NCI-H187 treated with DMSO at 0.1 percent for 48 hours (cell line): ENCODE measurements around the gene RPL6.
"Not testable (repeated sequence)": the region's sequence is repeated elsewhere in the genome, so short reads cannot be mapped to it uniquely, and the experiment has no call there.

ENCODE experiments used
- DNase-seq: peaks from one replicate; lab custom pipeline; 2025; lab: John Stamatoyannopoulos, UW

Gene RPL6

DNA sequence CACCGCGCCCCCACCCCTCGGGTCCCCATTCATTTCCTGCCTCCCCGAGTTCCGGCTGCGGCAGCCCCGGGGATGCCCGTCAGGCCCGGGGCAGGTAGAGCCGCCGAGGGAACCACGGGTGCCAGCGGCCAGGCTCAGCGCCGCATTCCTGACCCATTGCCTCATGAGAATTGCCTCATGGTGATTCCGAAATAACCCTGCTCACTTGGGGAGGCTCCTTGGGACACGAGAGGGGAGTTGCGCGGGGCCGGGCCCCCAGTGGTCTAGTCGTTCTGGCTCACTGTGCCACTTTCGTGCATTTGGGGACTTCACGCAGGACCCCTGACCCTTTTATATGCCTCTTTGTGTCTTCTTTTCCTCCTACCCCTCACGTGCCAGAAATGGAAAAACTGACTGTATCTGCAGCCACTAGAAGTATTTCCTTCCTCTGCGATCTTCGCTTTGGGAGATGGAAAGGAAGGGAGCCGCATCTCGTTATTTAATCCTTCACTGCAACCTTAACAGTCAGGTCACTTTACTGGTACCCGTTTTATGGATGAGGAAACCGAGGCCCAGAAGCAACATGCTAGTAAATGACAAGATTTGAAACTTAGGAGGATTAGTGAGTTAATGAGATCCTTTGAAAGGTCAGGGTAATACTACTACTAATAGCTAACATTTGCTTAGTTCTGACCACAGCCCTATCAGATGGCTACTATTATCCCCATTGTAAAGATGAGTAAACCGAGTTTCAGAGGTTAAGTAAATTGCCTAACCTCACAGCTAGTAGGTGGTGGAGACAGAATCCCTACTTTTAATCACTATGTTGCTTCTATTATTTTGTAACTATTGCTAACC, 10.1 kb upstream of the RPL6 start:
- DNase-seq, result no peak

DNA sequence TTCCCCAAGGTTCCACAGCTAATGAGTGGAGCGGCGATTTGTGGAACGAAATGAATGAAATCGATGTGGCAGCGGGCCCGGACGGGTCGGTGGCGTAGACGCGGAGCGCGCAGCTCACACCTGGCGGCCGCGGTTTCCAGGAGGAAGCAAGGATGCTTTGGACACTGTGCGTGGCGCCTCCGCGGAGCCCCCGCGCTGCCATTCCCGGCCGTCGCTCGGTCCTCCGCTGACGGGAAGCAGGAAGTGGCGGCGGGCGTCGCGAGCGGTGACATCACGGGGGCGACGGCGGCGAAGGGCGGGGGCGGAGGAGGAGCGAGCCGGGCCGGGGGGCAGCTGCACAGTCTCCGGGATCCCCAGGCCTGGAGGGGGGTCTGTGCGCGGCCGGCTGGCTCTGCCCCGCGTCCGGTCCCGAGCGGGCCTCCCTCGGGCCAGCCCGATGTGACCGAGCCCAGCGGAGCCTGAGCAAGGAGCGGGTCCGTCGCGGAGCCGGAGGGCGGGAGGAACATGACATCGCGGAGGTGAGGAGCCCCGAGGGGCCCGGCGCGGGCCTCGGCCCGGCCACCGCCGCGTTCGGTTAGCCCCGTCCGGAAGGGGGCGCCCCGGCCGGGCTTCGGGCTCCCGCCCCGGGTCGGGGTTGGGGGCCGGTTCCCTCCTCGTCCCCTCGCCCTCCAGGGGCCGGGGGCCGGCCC, 9.3 kb upstream of the RPL6 start, which contains the start of gene PTPN11:
PTPN11 (plus strand) TSS at position 340 of the 689 bp plus-strand sequence; CDS start at position 505, 165 bp downstream.
- DNase-seq, result no peak

DNA sequence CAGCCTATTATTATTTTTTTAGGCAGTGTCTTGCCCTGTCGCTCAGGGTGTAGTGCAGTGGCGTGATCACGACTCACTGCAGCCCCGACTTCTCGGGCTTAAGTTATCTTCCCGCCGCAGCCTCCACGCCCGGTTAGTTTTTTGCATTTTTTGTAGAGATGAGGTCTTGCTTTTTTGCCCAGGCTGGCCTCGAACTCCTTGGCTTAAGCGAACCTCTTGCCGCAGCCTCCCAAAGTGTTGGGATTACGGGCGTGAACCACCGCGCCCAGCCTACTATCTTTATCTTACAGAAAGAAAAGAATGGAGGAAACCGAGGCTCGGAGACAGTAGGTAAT, 8.8 kb upstream of the RPL6 start:
- DNase-seq, result no peak

DNA sequence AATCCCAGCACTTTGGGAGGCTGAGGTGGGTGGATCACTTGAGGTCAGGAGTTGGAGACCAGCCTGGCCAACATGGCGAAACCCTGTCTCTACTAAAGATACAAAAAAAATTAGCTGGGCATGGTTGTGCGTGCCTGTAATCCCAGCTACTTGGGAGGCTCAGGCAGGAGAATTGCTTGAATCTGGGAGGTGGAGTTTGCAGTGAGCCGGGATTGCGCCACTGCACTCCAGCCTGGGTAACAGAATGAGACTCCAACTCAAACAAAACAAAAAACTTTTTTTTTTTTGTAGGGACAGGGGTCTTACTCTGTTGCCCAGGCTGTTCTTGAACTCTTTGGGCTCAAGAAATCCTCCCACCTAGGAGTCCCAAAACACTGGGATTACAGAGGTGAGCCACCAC, 6.1 kb upstream of the RPL6 start:
- not testable (repeated sequence) for DNase-seq

DNA sequence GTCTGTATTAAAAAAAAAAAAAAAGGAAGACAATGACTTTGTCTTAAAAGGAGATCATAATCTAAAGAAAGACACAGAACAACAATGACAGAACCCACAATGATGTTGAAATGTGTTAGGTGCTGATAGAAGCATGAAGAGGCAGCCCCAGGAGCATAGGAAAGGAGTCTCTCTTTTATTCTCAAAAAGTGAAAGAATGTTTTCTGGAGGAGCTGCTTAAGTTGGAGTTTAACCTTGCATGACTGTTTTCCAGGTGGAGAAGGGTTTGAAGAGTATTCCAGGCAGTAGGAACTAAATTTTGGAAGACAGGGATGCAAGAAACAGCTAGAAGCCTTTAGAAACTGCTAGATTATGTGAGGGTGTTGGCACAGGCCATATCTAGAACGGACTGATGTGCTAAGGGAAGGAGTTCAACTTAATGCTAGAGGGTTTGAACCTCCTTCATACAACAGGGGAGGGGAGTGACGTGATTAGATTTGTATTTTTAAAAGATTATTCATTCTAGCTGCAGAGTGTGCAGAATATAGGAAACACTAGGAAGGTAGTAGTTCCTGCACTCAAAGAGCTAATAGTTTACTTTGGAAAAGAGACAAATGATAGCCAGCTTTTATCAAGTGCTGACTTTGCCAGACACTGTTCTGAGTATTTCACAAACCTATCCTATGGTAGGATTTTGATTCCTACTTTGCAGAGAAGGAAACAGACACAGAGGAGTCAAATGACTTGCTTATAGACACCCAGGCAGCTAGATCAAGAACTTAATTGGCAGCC, 4.6 kb upstream of the RPL6 start:
- DNase-seq, result no peak

DNA sequence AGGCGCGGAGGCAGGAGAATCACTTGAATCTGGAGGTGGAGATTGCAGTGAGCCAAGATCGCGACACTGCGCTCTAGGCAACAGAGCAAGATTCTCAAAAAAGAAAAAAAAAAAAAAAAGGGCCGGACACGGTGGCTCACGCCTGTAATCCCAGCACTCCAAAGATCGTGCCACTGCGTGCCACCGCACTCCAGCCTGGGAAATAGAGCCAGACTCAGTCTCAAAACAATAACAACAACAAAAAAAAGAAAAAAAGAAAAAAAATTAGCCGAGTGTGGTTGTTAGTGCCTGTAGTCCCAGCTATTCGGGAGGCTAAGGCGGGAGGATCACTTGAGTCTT, 470 bp upstream of the RPL6 start:
- DNase-seq, result no peak

DNA sequence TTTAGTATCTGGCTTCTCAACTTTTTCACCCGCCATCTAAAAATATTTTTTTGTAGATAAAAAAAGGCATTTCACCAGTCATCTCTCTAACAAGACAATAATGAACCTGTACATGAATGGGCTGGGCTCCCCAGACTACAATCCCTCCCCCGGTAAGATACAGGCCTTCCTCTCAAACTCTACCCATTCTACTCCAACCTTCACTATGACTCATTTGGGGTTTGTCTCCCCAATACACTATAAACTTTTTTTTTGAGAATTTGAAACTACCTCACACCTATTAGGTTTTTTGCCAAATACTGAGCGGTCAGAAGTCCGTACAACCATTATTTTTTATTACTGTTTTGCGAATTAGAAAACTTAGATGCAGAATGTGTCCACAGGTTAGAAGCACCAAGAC, 784 bp downstream of the RPL6 start:
- DNase-seq, result no peak

DNA sequence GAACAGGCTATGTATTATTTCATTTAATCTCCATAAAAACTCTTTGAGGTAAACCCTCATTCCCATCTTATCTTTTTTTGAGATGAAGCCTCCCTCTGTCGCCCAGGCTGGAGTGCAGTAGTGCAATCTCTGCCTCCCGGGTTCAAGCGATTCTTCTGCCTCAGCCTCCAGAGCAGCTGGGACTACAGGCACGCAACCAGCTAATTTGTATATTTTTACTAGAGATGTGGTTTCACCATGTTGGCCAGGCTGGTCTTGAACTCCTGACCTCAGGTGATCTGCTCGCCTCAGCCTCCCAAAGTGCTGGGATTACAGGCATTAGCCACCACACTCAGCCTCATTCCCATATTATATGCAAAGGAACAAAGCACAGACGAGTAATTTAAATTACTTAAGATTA, 1.7 kb downstream of the RPL6 start:
- not testable (repeated sequence) for DNase-seq

DNA sequence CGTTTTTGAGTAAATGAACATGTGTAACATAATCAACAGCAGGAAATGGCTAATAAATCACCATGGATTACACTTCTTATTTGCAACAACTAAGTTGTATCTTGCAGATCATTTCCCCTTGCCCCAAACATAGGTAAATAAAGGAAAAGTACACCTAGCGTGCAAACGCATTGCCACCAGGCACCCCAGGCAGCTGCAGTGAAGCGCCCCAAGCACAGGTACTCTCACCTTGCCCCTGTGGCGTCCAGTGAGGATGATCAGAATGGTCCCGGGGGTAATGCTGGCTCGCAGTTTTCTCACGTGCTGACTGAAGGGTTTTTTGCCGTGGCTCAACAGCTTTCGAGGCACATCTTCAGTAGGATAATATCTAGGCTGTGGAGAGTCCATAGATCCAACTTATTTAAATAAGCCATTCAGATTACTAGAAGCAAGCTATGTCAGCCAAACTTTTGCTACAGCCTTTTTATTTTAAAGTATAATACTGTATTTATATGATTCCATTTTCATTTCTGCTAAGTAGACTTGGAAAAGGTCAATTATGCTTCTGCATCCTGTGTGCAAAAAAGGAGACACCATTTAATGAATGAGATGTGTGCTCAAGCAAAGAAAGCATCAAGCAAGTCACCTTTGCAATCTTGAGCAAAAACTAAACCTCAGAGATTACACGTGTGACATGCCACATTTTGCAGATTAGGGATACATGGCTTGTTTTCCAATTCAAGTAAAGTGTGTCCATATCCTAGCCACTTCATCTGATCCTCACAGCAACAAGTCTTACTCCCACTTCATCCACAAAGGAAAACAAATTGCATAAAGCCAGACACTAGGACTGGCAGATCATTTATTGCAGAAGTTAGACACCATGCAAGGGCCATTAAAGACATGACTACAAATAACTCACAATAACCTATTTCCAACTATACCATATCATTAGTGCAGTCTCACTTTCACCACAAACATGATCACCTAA, 2.6 kb downstream of the RPL6 start:
- DNase-seq, result no peak

DNA sequence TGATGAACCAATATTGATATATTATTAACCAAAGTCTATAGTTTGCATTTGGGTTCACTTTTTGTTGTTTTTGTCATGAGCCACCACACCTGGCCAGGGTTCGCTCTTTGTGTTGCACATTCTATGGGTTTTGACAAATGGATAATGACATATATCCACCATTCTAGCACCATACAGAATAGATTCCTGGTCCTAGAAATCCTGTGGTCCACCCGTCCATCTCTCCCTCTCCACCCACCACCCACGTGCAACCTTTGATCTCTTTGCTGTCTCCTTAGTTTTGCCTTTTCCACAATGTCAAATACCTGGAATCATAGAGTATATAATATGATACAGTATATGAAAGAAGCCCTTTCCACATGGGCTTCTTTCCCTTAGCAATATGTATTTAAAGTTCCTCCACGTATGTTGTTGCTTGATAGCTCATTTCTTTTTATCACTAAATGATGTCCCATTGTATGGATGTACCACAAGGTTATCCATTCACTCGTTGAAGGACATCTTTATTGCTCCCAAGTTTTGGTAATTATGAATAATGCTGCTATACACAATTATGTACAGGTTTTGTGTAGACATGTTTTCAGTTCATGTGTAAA, 7.4 kb downstream of the RPL6 start:
- DNase-seq, result no peak

DNA sequence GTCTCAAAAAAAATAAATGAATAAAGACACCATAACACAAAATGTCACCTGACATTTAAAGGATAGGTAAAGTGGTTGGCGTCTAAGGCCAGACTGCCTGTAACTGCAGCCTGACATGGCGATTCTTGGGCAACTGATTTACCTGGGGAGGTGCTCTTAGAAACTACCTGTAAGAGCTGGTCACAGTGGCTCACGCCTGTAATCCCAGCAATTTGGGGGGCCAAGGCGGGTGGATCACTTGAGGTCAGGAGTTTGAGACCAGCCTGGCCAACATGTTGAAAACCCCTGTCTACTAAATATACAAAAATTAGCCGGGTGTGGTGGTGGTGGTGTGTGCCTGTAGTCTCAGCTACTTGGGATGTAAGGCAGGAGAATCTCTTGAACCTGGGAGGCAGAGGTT, 8.4 kb downstream of the RPL6 start:
- DNase-seq, result no peak

DNA sequence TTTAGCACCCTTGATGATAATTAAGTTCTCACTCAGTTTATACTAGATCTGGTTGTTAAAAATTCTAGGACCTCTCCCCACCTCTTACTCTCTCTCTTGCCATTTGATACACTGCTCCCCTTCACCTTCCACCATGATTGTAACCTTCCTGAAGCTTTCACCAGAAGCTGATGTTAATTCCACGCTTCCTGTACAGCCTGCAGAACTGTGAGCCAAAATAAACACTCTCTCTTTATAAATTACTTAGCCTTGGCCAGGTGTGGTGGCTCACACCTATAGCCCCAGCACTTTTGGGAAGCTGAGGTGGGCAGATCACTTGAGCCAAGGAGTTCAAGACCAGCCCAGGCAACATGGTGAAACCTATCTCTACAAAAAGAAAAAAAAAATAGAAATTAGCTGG, 16.1 kb downstream of the RPL6 start:
- no peak for DNase-seq

DNA sequence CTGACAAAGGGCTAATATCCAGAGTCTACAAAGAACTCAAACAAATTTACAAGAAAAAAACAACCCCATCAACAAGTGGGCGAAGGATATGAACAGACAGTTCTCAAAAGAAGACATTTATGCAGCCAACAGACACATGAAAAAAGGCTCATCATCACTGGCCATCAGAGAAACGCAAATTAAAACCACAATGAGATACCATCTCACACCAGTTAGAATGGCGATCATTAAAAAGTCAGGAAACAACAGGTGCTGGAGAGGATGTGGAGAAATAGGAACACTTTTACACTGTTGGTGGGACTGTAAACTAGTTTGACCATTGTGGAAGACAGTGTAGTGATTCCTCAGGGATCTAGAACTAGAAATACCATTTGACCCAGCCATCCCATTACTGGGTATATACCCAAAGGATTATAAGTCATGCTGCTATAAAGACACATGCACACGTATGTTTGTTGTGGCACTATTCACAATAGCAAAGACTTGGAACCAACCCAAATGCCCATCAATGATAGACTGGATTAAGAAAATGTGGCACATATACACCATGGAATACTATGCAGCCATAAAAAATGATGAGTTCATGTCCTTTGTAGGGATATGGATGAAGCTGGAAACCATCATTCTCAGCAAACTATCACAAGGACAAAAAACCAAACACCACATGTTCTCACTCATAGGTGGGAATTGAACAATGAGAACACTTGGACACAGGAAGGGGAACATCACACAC, 19.3 kb downstream of the RPL6 start:
- DNase-seq, result not testable (repeated sequence)

DNA sequence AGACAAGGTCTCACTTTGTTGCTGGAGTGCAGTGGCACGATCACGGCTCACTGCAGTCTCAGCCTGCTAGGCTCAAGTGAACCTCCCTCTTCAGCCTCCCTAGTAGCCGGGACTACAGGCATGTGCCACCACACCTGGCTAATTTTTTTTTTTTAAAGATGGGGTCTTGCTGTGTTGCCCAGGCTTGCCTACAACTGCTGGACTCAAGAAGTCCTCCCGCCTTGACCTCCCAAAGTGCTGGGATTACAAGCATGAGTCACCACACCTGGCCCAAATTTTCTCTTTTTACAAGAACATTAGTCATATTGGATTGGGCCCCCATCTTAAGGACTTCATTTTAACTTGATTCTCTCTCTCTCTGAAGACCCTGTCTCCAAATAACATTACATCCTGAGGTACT, 20.2 kb downstream of the RPL6 start:
- no peak for DNase-seq

DNA sequence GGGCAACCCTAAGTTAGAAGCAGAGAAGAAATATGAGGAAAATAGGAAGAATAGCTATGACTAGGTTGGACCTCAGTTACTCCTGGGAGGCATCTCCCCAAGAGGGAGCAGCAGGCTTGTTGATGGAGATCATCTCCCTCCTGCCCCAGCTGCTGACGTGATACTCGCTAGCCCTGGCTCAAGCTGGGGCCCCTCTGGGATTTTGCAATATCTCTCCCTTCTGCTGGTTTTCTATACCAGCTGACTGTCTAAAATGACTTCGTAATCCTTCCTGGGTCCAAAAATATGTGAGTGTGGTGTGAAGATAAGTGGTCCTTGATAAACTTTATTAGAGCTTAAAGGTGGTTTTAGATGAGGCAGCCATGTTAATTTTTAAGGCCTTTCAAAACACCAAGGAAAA, 22.7 kb downstream of the RPL6 start:
- DNase-seq, result no peak

DNA sequence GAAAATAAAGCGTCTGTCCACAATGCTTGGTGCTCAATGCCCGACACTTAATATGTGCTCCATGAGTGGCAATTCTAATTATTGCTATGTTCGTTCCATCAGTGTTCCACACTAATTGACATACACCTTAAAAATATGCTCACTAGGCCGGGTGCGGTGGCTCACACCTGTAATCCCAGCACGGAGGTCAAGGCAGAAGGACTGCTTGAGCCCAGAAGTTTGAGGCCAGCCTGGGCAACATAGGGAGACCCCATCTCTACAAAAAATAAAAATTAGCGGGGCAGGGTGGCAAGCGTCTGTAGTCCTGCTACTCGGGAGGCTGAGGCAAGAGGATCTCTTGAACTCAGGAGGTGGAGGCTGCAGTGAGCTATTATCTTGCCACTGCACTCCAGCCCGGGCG, 26.5 kb downstream of the RPL6 start:
- no peak for DNase-seq

DNA sequence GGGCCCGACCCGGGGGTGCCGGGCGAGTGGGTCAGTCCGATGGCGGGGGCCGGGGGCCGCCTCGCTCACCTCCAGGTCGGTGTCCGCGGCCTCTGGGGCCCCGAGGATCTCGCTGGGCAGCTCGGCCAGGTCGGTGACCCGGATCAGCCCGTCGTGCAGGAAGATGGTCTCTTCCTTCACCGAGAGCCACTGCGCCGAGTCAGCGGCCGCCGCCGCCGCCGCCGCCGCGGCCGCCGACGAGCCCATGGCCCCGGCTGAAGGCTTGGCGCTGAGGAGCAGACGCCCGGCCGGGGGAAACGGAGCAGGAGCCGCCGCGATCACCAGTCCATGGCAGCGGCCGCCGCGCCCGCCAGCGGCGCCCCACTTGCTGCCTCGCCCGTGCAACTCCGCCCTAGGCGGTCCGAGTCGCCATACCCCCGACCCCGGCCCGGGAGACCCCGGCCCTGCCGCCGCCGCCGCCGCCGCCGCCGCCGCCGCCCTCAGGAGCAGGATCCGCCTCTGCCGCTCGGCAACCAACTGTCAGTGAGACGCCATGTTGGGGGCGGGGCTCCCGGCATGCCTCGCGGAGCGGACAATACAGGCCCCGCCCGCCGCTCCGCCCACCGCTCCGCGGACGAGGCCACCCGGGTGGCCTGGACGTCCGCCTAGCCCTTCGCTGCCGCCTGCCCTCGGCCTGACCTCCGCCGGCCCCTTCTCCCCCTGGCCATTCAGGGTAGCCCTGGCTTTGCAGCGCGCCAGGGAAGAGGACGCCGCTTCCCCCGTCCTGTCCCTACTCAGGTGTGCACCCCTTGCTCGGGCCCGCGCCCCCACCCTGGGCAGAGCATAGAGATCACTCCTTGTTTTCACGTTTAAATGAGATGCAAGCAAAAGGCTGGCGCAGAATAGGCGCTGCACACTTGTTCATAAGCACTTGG, 27.3 kb downstream of the RPL6 start, which contains the start of gene HECTD4:
HECTD4 (minus strand) TSS at position 549 of the 914 bp plus-strand sequence; CDS start at position 246, 303 bp downstream.
- peak; percentile 51 for DNase-seq

DNA sequence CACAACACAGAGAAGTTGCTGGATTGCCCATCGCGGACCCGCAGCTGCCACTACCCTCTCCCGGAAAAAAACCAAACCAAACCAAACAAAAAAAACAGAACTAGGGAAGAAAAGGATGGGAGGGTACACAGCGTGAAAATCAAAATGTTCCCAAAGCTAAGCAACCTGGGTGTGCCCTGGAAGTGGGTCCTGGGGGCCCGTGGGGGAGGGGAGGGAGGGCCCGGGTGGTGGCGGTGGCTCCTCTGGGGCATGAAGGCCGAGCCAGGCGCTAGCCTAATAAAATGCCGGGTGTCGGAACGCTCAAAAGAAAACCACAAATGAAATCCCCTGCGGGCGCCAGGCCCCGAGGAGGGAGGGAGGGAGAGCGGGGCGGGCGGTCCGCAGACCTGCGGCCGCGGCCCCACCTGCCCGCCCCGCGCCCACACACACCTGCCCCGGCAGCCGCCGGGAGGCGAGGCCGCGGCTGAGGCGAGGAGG, 28.0 kb downstream of the RPL6 start:
- DNase-seq, result no peak

DNA sequence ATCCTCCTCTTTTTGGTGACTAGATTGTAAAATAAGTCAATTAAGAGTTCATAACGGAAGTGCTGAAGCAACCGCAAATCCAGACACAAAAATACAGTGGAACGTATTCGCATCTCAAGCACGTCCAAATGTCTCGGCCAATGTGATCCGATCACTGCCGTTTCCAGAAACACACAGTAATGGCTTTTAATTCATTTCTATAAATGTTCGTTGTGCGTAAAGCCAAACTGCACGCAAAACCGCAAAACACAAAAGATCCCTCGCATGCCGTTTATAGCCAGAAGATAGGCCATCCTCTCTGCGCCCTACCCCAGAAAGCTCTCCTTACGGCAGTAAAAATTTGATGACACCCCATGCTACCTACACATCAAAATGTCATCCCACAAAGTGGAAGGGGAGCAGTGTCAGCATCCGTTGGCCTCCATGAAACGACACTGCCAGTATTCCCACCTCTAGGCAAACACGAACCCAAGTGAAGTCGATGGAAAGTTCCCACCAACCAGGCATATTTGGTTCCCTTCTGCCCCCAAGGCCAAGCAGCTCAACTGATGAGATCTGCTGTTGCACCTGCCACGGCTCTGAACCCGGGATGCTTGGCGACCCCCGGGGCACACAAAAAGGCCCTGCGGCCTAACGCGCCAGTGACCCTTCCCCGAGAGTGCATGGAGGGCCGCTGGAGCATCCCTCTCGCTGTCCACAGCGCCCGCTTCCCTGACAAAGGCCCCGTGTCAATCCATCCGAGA, 28.6 kb downstream of the RPL6 start:
- DNase-seq, result no peak
